CD4-positive, alpha-beta T cell (primary cell): Measurements from ENCODE around the gene CELSR2. TPM values are rescaled to one million over a fixed set of nuclear protein-coding genes. Genes with fewer than 3 reads are reported as not detected.

ENCODE experiments used
- ATAC-seq: fragments of 200-7000 bp; cut with Tn5 transposase; one replicate; pipeline ENCODE4 v1.10.0; 2022; ENCODE audit warnings: mild to moderate bottlenecking; ENCODE audit not compliant: poor library complexity
- CTCF ChIA-PET: fragments of 350-600 bp; sonication (Branson Sonifier 250); formaldehyde crosslinking; loops from one replicate; lab custom pipeline; 2021; ENCODE audit warnings: antibody characterized with exemption, inconsistent platforms; lab: Charles Lee
- POLR2A ChIA-PET: fragments of 350-600 bp; sonication (Branson Sonifier 250); formaldehyde crosslinking; loops from one replicate; lab custom pipeline; 2021; ENCODE audit warnings: antibody characterized with exemption, inconsistent platforms; lab: Charles Lee
- DNase-seq, 14 experiments: peaks; one replicate each; pipeline ENCODE4 v3.0.0-alpha.2; 2013 to 2020; ENCODE audit warnings: mixed read lengths in 2 of 14
- H3K27ac ChIP-seq, 2 donors: one replicate each; pipeline versions ENCODE4 v1.5.1 to v1.7.0; 2013; ENCODE audit warnings: low read length in 2 of 2, low read depth in 1 of 2, mild to moderate bottlenecking in 1 of 2
- H3K27me3 ChIP-seq, 2 experiments: 1 replicate in 1 of 2; 2 replicates in 1 of 2; pipeline versions ENCODE4 v1.6.1 to v1.7.0; 2013; ENCODE audit warnings: low read length in 2 of 2, control low read depth in 1 of 2, mild to moderate bottlenecking in 1 of 2, moderate library complexity in 1 of 2; ENCODE audit not compliant: insufficient read depth in 2 of 2, control insufficient read depth in 1 of 2
- H3K36me3 ChIP-seq: one replicate; pipeline ENCODE4 v1.6.1; 2013; ENCODE audit warnings: low read length, control low read depth; ENCODE audit not compliant: insufficient read depth
- H3K4me1 ChIP-seq: one replicate; pipeline ENCODE4 v1.6.1; 2013; ENCODE audit warnings: low read length, control low read depth; ENCODE audit not compliant: insufficient read depth
- H3K4me3 ChIP-seq: one replicate; pipeline ENCODE4 v1.5.1; 2013; ENCODE audit warnings: mild to moderate bottlenecking, low read length, moderate library complexity
- H3K9me3 ChIP-seq, 2 experiments: 1 replicate in 1 of 2; 2 replicates in 1 of 2; pipeline versions ENCODE4 v1.6.1 to v1.7.0; 2013; ENCODE audit warnings: low read length in 2 of 2, mild to moderate bottlenecking in 2 of 2, control low read depth in 1 of 2, moderate library complexity in 1 of 2; ENCODE audit not compliant: control insufficient read depth in 1 of 2, insufficient read depth in 1 of 2
- H3K27ac Mint-ChIP-seq: one replicate; pipeline ENCODE4 v1.8.0; 2020; ENCODE audit warnings: mixed read lengths
- H3K27me3 Mint-ChIP-seq: one replicate; pipeline ENCODE4 v1.8.0; 2021; ENCODE audit warnings: mixed read lengths
- H3K36me3 Mint-ChIP-seq: one replicate; pipeline ENCODE4 v1.8.0; 2021; ENCODE audit warnings: low read depth, mixed read lengths
- H3K4me1 Mint-ChIP-seq: one replicate; pipeline ENCODE4 v1.8.0; 2021; ENCODE audit warnings: low read depth, mixed read lengths
- H3K4me3 Mint-ChIP-seq: one replicate; pipeline ENCODE4 v1.8.0; 2020; ENCODE audit warnings: mild to moderate bottlenecking, mixed read lengths
- H3K9me3 Mint-ChIP-seq: one replicate; pipeline ENCODE4 v1.8.0; 2020; ENCODE audit warnings: mixed read lengths
- CTCF ChIP-seq: fragments of 200-600 bp; IDR thresholded peaks from one replicate; pipeline ENCODE4 v1.8.0; 2022; ENCODE audit warnings: antibody characterized with exemption, mild to moderate bottlenecking
- intact Hi-C, 2 experiments: fragments of 100-400 bp; cut with DNase I in 1 of 2; cut with micrococcal nuclease in 1 of 2; formaldehyde crosslinking; loops; one replicate each; pipeline versions ENCODE4 v1.15.1 to v1.9.0; 2023 to 2025; cut with DNase I, micrococcal nuclease
- total RNA-seq, 174 experiments: library from RNA in 2 of 174; stranded (reverse) in 2 of 174; gene quantifications; one replicate each; pipeline ENCODE4 v1.2.3 and lab custom pipeline; 2021 to 2026

Gene CELSR2
- total RNA-seq, 2 experiments from 2014 or later: 3.6 TPM

- no peak for ATAC-seq
- no peak overlapping the region for H3K4me3 Mint-ChIP-seq
- TF ChIP-seq CTCF: no peak
Observed at GRCh38 chr1:109307274-109308021, 58.1 kb downstream of the CELSR2 start.

DNA sequence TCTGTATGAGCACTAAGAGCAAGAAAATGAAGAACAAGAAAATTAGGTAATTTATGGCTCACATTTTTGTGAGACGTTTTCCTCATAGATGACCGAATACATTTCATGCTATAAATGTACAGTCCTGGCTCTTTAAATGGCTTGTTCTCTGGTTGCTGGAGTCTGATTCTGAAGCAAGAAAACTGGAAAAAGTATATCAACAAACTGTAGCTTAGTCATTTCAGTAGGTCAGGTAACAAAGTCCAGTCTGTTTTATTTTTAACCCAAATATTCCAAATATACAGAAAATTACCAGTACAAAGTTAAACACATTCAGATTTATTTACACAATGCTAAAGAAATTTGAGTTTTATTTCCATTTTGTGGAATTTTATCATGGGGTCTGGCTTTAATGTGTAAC, 60.0 kb downstream of the CELSR2 start:
- ATAC-seq (no peak), DNase-seq (no peak)
- Histone ChIP-seq H3K27ac (no peak overlapping the region), H3K36me3 (no peaks in the 10 kb centered on the region), H3K9me3 (no peaks in the 10 kb centered on the region), H3K27me3 (peaks cover 0 to 3% of the 10 kb centered on the region in 2 experiments), H3K4me3 (no peak overlapping the region), H3K4me1 (no peaks in the 10 kb centered on the region)
- CTCF ChIA-PET: no interaction called here
- H3K4me1 Mint-ChIP-seq: no peaks in the 10 kb centered on the region
- POLR2A ChIA-PET: no interaction called here
- intact Hi-C loops: no loop called here
- no peak for TF ChIP-seq CTCF
- no peaks in the 10 kb centered on the region for H3K9me3 Mint-ChIP-seq
- H3K27me3 Mint-ChIP-seq: peaks cover 7% of the 10 kb centered on the region
- no peaks in the 10 kb centered on the region for H3K36me3 Mint-ChIP-seq
- H3K27ac Mint-ChIP-seq: no peak overlapping the region
- no peak overlapping the region for H3K4me3 Mint-ChIP-seq

More at GRCh38 chr1:109307274-109308021, 58.1 kb downstream of the CELSR2 start:
- no peak overlapping the region for H3K27ac ChIP-seq
- no peak for DNase-seq
- no peak overlapping the region for H3K27ac Mint-ChIP-seq
- peaks cover 0 to 3% of the 10 kb centered on the region in 2 experiments for H3K27me3 ChIP-seq
- H3K27me3 Mint-ChIP-seq: peaks cover 7% of the 10 kb centered on the region
- intact Hi-C loops: no loop called here
- H3K36me3 Mint-ChIP-seq: no peaks in the 10 kb centered on the region
- H3K36me3 ChIP-seq: no peaks in the 10 kb centered on the region
- CTCF ChIA-PET: no interaction called here
- no peaks in the 10 kb centered on the region for H3K4me1 Mint-ChIP-seq
- no peaks in the 10 kb centered on the region for H3K9me3 Mint-ChIP-seq
- H3K9me3 ChIP-seq: no peaks in the 10 kb centered on the region
- no peaks in the 10 kb centered on the region for H3K4me1 ChIP-seq
- no peak overlapping the region for H3K4me3 ChIP-seq
- POLR2A ChIA-PET: no interaction called here

- Mint-ChIP-seq H3K36me3 (no peaks in the 10 kb centered on the region), H3K4me1 (no peaks in the 10 kb centered on the region), H3K4me3 (no peak overlapping the region), H3K27me3 (peaks cover 7% of the 10 kb centered on the region), H3K9me3 (no peaks in the 10 kb centered on the region), H3K27ac (no peak overlapping the region)
- TF ChIP-seq CTCF: no peak
- Histone ChIP-seq H3K4me3 (no peak overlapping the region), H3K36me3 (no peaks in the 10 kb centered on the region), H3K9me3 (no peaks in the 10 kb centered on the region), H3K27me3 (peaks cover 0 to 3% of the 10 kb centered on the region in 2 experiments), H3K27ac (no peak overlapping the region), H3K4me1 (no peaks in the 10 kb centered on the region)
- ATAC-seq (no peak), DNase-seq (no peak)
- ChIA-PET CTCF (no interaction called here), POLR2A (no interaction called here)
- intact Hi-C loops: no loop called here
Observed at GRCh38 chr1:109312246-109312645, 62.9 kb downstream of the CELSR2 start.
